Measurements from ENCODE around the gene NEURL1. TPM values are rescaled to one million over a fixed set of nuclear protein-coding genes. Genes with fewer than 3 reads are reported as not detected.

The NEURL1 gene
- total RNA-seq, 1 donor, result 0.27 TPM

- DNase-seq (ENCODE audit: low read depth), result no peak
- TF ChIP-seq CTCF (IDR thresholded peaks at IDR 0.05; ENCODE audit: insufficient read depth, low read length), result no peak
- H3K4me3 ChIP-seq (ENCODE audit: low read depth, low read length), result peak overlapping the region; percentile 57
Observed at GRCh38 chr10:103555325-103555649, 61.8 kb downstream of the NEURL1 start.

DNA sequence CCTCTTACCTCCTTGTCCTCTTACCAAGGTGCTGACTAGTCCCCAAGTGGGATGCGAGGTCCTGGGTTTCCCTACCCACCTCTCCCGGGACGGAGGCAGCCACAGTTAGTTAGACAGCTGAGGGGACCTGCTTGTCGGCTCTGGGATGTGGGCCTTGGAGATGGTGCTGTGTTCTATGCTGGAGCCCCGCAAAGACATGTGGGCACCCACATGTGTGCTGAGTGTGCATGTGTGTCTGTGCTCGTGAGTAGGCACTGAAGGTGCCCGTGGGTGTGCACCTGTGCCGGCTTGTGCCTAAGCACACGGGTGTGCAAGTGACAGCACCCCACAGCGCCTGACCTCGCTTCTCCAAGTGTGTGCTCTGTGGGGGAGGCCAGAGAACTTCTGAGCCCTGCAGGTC is 62.2 kb downstream of the NEURL1 start:
- H3K4me3 ChIP-seq (ENCODE audit: low read depth, low read length), result peak overlapping the region; percentile 57
- no peak for DNase-seq (ENCODE audit: low read depth)
- no peak for TF ChIP-seq CTCF (IDR thresholded peaks at IDR 0.05; ENCODE audit: insufficient read depth, low read length)

DNA sequence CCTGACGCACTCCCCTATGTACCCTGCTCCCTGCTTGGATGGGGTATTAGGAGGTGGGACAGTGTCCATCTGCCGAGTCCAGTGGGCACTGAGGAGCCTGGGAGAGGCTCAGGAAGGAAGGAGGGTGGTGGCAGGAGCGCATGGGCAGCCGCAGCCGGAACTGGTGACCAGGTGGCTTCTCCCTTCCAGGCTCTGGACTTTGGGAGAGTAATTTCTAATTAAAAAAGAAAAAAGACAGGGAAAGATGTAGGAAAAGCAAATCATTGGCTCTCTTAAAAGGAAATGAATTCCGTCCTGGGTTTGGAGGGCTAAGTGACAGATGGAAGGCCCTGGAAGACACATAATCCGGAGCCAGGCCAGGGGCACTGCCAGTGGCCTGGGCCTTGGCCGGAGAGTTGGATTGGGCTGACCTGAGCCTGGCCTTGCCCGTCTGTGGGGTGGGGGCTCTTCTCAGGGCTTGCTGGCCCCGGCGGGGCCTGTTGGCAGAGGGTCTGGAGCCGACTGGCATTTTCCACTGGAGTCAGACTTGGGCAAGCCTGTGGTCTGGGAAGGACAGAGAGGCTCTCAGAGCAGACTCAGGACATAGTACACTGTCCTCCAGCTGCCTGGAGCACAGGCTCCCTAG is 63.0 kb downstream of the NEURL1 start:
- DNase-seq (ENCODE audit: low read depth), result no peak
- H3K4me3 ChIP-seq (ENCODE audit: low read depth, low read length), result no peak overlapping the region
- no peak for TF ChIP-seq CTCF (IDR thresholded peaks at IDR 0.05; ENCODE audit: insufficient read depth, low read length)

- no peak for TF ChIP-seq CTCF (IDR thresholded peaks at IDR 0.05; ENCODE audit: insufficient read depth, low read length)
- no peak for DNase-seq (ENCODE audit: low read depth)
- H3K4me3 ChIP-seq (ENCODE audit: low read depth, low read length), result no peak overlapping the region
Observed at GRCh38 chr10:103557455-103557854, 64.0 kb downstream of the NEURL1 start.

GRCh38 chr10:103558911-103559310 is 65.4 kb downstream of the NEURL1 start:
- TF ChIP-seq CTCF (IDR thresholded peaks at IDR 0.05; ENCODE audit: insufficient read depth, low read length), result no peak
- H3K4me3 ChIP-seq (ENCODE audit: low read depth, low read length), result no peak overlapping the region
- no peak for DNase-seq (ENCODE audit: low read depth)

DNA sequence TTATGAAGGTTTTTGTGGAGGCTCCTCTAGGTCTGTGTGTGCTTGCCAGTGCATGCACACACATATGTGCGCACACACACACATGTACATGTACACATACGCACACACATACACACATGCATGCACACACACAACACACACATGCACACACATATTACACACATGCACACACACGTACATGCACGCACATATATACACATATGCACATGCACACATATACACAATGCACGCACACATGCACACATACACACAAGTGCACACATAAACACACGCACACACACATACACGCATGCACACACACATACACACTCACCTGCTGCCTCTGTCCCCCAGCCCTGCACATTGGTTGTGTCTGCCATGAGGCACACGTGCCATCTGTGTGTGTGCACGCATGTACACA is 66.3 kb downstream of the NEURL1 start:
- DNase-seq (ENCODE audit: low read depth), result no peak
- no peak for TF ChIP-seq CTCF (IDR thresholded peaks at IDR 0.05; ENCODE audit: insufficient read depth, low read length)
- no peak overlapping the region for H3K4me3 ChIP-seq (ENCODE audit: low read depth, low read length)

- no peak for TF ChIP-seq CTCF (IDR thresholded peaks at IDR 0.05; ENCODE audit: insufficient read depth, low read length)
- H3K4me3 ChIP-seq (ENCODE audit: low read depth, low read length), result no peak overlapping the region
- DNase-seq (ENCODE audit: low read depth), result no peak
Observed at GRCh38 chr10:103560886-103561285, 67.4 kb downstream of the NEURL1 start.

All from fibroblast of the aortic adventitia (primary cell).